A549 (cell line): ENCODE measurements around the gene NDUFB7. TPM values are rescaled to one million over a fixed set of nuclear protein-coding genes. Genes with fewer than 3 reads are reported as not detected.
"Not testable (repeated sequence)": the region's sequence is repeated elsewhere in the genome, so short reads cannot be mapped to it uniquely, and the experiment has no call there.

Experiments
- ATAC-seq, 2 experiments: fragments of 200-7000 bp in 1 of 2; fragments of >200 bp in 1 of 2; cut with Nextera tagmentation in 1 of 2; cut with Tn5 transposase in 1 of 2; 3 replicates each; pipeline versions ENCODE4 v1.8.0 to v1.9.1; 2018 to 2020; ENCODE audit warnings: mild to moderate bottlenecking in 1 of 2, moderate library complexity in 1 of 2
- CTCF ChIA-PET: fragments of 300-600 bp; sonication (Branson Sonifier 250); formaldehyde crosslinking; extraction: SDS; loops from one replicate; lab custom pipeline; 2021; ENCODE audit warnings: antibody characterized with exemption, inconsistent platforms; lab: Yijun Ruan, JAX
- POLR2A ChIA-PET: fragments of 350-600 bp; formaldehyde crosslinking; extraction: SDS; loops from one replicate; lab custom pipeline; 2021; ENCODE audit warnings: antibody characterized with exemption, inconsistent platforms; lab: Yijun Ruan, JAX
- DNase-seq, 2 experiments: peaks; one replicate each; pipeline versions ENCODE4 v3.0.0 to v3.0.0-alpha.2; 2011 to 2016; ENCODE audit warnings: low read depth in 1 of 2, low spot score in 1 of 2
- FAIRE-seq: peaks from 2 replicates; lab custom pipeline; 2011; peaks lifted over from hg19 to GRCh38; lab: Jason Lieb, UNC
- H3K27ac ChIP-seq, 2 experiments: fragments of >200 bp; sonication (Bioruptor Twin); formaldehyde crosslinking; 3 replicates each; pipeline ENCODE4 v1.5.1; 2016 to 2017
- H3K4me1 ChIP-seq: fragments of >200 bp; sonication (Bioruptor Twin); formaldehyde crosslinking; 3 replicates; pipeline ENCODE4 v1.6.1; 2016
- H3K4me2 ChIP-seq: fragments of >200 bp; sonication (Bioruptor Twin); formaldehyde crosslinking; 3 replicates; pipeline ENCODE4 v1.6.1; 2016
- H3K4me3 ChIP-seq: fragments of >200 bp; sonication (Bioruptor Twin); formaldehyde crosslinking; 3 replicates; pipeline ENCODE4 v1.5.1; 2016
- H3K9me3 ChIP-seq: fragments of >200 bp; sonication (Bioruptor Twin); formaldehyde crosslinking; 3 replicates; pipeline ENCODE4 v1.6.1; 2016
- BCL3 ChIP-seq: fragments of >200 bp; sonication (Bioruptor Twin); formaldehyde crosslinking; IDR thresholded peaks from 3 replicates; pipeline ENCODE4 v1.6.1; 2016
- CBX8 ChIP-seq: fragments of 200-600 bp; sonication (generic); IDR thresholded peaks from 2 replicates; pipeline ENCODE4 v1.6.1; 2016
- CEBPB ChIP-seq, 2 experiments: fragments of >200 bp in 1 of 2; sonication (Bioruptor Twin) in 1 of 2; formaldehyde crosslinking in 1 of 2; IDR thresholded peaks; 2 replicates each; pipeline ENCODE4 v1.6.1; 2012 to 2016
- CTCF ChIP-seq: fragments of >200 bp; sonication (Bioruptor Twin); formaldehyde crosslinking; IDR thresholded peaks from 3 replicates; pipeline ENCODE4 v1.5.1; 2016
- ESRRA ChIP-seq: fragments of 150-350 bp; IDR thresholded peaks from 2 replicates; pipeline ENCODE4 v1.6.1; 2014; ENCODE audit warnings: mild to moderate bottlenecking, low read length, borderline replicate concordance
- GATA3 ChIP-seq: IDR thresholded peaks from 2 replicates; pipeline ENCODE4 v1.6.1; 2012; ENCODE audit warnings: borderline replicate concordance
- HOXB13 ChIP-seq: fragments of 250-450 bp; sonication (Bioruptor Pico); IDR thresholded peaks from 2 replicates; pipeline ENCODE4 v1.5.0; 2020; ENCODE audit warnings: low read depth, mild to moderate bottlenecking, moderate library complexity
- JUN ChIP-seq, 2 experiments: fragments of >200 bp; sonication (Bioruptor Twin); formaldehyde crosslinking; IDR thresholded peaks; 2 replicates in 1 of 2; 3 replicates in 1 of 2; pipeline ENCODE4 v1.6.1; 2016 to 2017
- KDM5A ChIP-seq: fragments of 200-600 bp; sonication (generic); IDR thresholded peaks from 2 replicates; pipeline ENCODE4 v1.6.1; 2016; ENCODE audit warnings: antibody characterized with exemption, mild to moderate bottlenecking
- MAX ChIP-seq: IDR thresholded peaks from 2 replicates; pipeline ENCODE4 v1.6.1; 2012
- MYC ChIP-seq: IDR thresholded peaks from 2 replicates; pipeline ENCODE4 v1.6.1; 2012; ENCODE audit warnings: mild to moderate bottlenecking, inconsistent platforms, low read length, improper control_type of control experiment, borderline replicate concordance
- NPAS2 ChIP-seq: fragments of 250-450 bp; sonication (Bioruptor Pico); IDR thresholded peaks from 2 replicates; pipeline ENCODE4 v1.8.0; 2022; ENCODE audit warnings: mild to moderate bottlenecking, moderate library complexity, borderline replicate concordance
- POLR2A ChIP-seq: IDR thresholded peaks from 2 replicates; pipeline ENCODE4 v1.6.1; 2012; ENCODE audit warnings: mild to moderate bottlenecking, low read length
- RCOR1 ChIP-seq: fragments of 150-350 bp; IDR thresholded peaks from 2 replicates; pipeline ENCODE4 v1.6.1; 2014; ENCODE audit warnings: antibody characterized with exemption, low read length, low read depth
- REST ChIP-seq: fragments of 200-600 bp; sonication (generic); IDR thresholded peaks from 2 replicates; pipeline ENCODE4 v1.6.1; 2016; ENCODE audit warnings: antibody characterized with exemption, mild to moderate bottlenecking, moderate library complexity
- SREBF2 ChIP-seq: fragments of 450-650 bp; IDR thresholded peaks from 2 replicates; pipeline ENCODE4 v1.6.1; 2014; ENCODE audit warnings: mild to moderate bottlenecking, moderate library complexity
- TP53 ChIP-seq: fragments of 250-450 bp; sonication (Bioruptor Pico); IDR thresholded peaks from 2 replicates; pipeline ENCODE4 v1.5.0; 2021; ENCODE audit warnings: mild to moderate bottlenecking, moderate library complexity
- ZFP36 ChIP-seq: fragments of 450-650 bp; IDR thresholded peaks from 2 replicates; pipeline ENCODE4 v1.6.1; 2014; ENCODE audit warnings: borderline replicate concordance; ENCODE audit not compliant: partially characterized antibody
- WGBS: methylation state at CpG from one replicate; pipeline ENCODE4 v1.1.6; 2017; ENCODE audit errors: missing lambda C conversion rate; 5-methylcytosine and 5-hydroxymethylcytosine counted together
- polyA plus RNA-seq, 4 experiments: library from polyadenylated mRNA; depleted of rRNA in 3 of 4; stranded (reverse); fragments of >200 nt; fragmentation: RNase III in 1 of 4; extraction: RNeasy Plus Mini Kit Qiagen cat#74134 plus additional on column Dnase treatment in 1 of 4; gene quantifications; 2 replicates in 3 of 4; 3 replicates in 1 of 4; pipeline ENCODE4 v1.2.3, GENCODE V29; 2011 to 2017

The NDUFB7 gene
- polyA plus RNA-seq, 2 of the 4 experiments (the other 2 are of a cell fraction), result 82.3 to 158 TPM

GRCh38 chr19:14544047-14544446 lies 27.8 kb downstream of the NDUFB7 start (continued):
- no peak for TF ChIP-seq CTCF
- no peak for TF ChIP-seq BCL3

- Histone ChIP-seq H3K4me1 (no peaks in the 10 kb centered on the region; the same call in 2 of the 3 replicates), H3K27ac (no peak overlapping the region), H3K4me3 (no peak overlapping the region), H3K9me3 (no peaks in the 10 kb centered on the region), H3K4me2 (no peak overlapping the region)
- FAIRE-seq (no peak), DNase-seq (no peak), ATAC-seq (no peak)
- ChIA-PET POLR2A (interaction anchor here (0.5 kb wide), 1 partner anchor 66 kb away, joined by 3 read pairs; no protein-coding TSS in a partner anchor), CTCF (interaction anchor here (1.5 kb wide), 1 partner anchor 14 kb away, joined by 6 read pairs; no protein-coding TSS in a partner anchor)
- 87% methylated on average over 7 of the region's 7 CpGs for WGBS
- TF ChIP-seq REST, result no peak
- no peak for TF ChIP-seq MAX
- TF ChIP-seq GATA3, result no peak
- TF ChIP-seq CEBPB (IDR thresholded peaks at IDR 0.05), result no peak
- TF ChIP-seq SREBF2, result no peak
- TF ChIP-seq CBX8, result no peak
- TF ChIP-seq HOXB13, result no peak
- TF ChIP-seq MYC, result no peak
- TF ChIP-seq JUN (IDR thresholded peaks at IDR 0.05), result no peak
- TF ChIP-seq ESRRA, result no peak
- no peak for TF ChIP-seq NPAS2 (CRISPR knock-in tag)
- no peak for TF ChIP-seq TP53 (CRISPR knock-in tag)
- no peak for TF ChIP-seq POLR2A
- no peak for TF ChIP-seq ZFP36
- no peak for TF ChIP-seq RCOR1
- no peak for TF ChIP-seq KDM5A
- TF ChIP-seq, all 56 proteins: peak for 0
These were observed 29.0 kb downstream of the NDUFB7 start for GRCh38 chr19:14542711-14543328.

GRCh38 chr19:14541979-14542378 lies 29.9 kb downstream of the NDUFB7 start:
- H3K4me1 ChIP-seq, H3K27ac ChIP-seq, H3K9me3 ChIP-seq, H3K4me2 ChIP-seq, FAIRE-seq, H3K4me3 ChIP-seq, POLR2A ChIA-PET, DNase-seq, ATAC-seq: not testable (repeated sequence)
- CTCF ChIA-PET, result interaction anchor here (1.5 kb wide), 1 partner anchor 15 kb away, joined by 6 read pairs; no protein-coding TSS in a partner anchor
- whole genome bisulfite sequencing, result 91% methylated on average over 5 of the region's 5 CpGs
